Stimulated activated CD8-positive, alpha-beta memory T cell treated with anti-CD3 and anti-CD28 coated beads, Interleukin-7, amount 100 ng/mL, for 4 hours (primary cell): ENCODE data around the gene GSE1.
A peak's percentile ranks its signal among the peaks of the same experiment; 100 is the strongest.

ENCODE experiments used
- DNase-seq, 2 donors: peaks; one replicate each; pipeline ENCODE4 v3.0.0-alpha.2; 2020; ENCODE audit warnings: low read depth in 2 of 2

GSE1 gene

DNA sequence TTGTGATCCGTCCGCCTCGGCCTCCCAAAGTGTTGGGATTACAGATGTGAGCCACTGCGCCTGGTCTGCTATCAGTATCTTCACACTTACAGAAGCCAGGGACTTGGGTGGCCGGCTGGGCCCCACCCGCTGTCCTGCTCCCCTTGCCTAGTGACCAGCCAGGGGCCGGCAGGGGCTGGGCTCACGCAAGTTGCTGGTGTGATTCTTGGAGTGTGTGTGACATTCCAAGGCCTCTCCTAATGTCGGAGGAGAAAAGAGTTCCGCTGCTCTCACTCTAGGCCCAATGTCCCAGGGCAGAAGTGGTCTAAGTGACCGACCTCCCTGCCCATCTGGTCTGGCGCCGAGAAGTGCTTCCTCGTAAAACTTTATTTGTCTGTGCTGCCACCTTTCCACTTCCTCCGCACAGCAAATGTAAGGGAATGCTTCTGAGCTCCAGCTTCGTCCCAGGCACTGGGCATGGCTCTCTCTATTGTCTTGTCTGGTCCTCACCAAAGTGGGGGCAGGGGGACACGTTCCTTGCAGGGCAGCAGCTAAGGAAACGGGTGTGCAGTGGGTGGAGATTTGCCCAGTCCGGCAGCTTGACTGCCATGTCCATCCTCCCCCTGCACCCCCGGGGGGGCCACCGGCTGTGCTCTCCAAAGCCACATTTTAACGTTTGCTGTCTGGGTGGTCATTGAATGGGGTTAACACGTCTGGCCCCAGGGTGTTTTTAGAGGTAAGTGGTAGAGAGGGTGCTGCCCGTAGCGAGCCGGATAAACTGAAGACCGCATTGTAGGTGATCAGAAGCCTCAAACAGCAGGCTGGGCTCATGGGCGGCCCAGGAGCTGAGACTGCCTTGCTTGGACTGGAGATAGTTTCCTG lies 7.8 kb upstream of the GSE1 start:
- DNase-seq, result no peak

DNA sequence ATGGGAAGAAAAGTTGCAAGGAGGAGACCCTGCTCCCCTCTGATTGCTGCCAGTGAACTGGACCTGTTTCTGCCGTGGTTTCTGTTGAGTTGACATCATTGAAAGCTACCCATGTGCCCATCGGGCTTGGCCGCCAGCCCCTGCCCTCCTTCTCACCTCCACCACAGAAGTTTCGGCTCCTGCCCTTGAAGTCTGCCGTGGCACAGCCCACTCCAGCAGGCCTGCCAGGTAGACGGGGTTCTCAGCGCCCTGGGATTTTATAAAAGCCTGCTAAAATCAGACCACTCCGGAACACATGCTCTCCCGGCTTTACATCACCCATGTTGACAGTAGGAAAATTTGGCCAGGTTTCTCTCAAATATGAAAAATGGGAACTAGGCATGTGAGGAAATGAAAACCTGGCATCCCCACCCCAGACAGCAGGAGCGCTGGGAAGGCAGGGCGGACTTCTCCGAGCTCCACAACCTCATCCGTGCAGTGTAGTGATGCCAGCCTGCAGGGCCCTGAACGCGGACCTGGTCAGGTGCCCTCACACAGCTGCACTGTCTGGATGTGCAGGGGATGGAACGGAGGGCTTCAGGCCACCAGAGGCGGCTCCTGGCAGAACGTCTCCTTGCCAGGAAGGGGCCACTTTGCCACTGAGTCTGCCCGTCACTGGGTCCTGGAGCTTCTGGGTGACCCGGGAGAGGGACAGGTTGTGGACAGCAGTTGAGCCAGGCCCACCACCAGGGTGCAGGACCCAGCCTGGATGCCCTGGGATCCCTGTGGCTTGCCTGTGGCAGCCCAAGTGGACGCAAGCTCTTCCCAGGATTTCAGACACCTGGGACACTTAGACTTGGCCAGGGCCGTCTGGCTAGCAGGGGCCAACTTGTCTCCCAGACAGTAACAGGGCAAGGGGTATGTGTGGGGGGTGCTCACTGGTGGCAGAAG lies 6.9 kb upstream of the GSE1 start:
- no peak for DNase-seq

DNA sequence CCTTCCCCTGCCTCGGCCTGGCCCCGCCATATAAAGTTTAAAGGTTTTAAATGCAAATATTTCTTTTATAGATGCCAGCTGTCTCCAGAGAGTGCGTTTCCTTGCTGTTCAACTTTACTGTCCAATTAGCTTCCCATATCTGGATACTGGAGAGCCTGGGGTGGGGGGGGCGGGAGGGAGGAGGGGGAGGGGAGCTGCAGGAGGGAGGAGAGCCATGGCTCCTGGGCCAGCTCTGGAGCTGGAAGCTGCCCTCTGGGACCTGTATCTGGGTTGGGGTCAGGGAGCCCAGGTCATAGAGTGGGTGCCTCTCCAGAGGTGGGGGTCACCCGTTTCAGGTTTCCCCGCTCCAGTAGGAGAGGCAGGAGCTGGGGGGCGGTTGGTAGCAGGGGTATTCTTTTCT lies 6.2 kb upstream of the GSE1 start:
- no peak for DNase-seq

DNA sequence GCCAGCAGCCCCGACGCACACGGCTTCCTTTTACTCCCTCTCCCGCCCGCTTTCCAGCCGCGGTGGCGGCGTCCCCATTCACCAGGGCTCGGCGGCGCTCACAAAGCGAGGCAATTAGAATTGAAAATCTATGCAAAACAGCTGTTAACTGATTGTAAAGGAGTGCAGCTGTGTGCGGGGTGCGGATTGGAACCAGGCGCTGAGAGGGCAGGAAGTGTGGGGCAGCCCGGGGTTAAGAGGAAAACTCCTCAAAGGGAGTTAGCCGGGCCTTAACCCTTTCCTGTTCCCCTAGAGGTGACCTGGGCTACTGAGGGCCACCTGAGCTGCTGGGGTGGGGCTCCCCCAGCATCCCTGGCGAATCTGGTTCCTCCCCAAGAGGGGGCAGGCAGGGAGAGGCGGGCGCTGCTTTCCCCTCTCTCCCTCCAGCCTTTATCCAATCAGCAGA lies 5.8 kb upstream of the GSE1 start:
- DNase-seq, result no peak

DNA sequence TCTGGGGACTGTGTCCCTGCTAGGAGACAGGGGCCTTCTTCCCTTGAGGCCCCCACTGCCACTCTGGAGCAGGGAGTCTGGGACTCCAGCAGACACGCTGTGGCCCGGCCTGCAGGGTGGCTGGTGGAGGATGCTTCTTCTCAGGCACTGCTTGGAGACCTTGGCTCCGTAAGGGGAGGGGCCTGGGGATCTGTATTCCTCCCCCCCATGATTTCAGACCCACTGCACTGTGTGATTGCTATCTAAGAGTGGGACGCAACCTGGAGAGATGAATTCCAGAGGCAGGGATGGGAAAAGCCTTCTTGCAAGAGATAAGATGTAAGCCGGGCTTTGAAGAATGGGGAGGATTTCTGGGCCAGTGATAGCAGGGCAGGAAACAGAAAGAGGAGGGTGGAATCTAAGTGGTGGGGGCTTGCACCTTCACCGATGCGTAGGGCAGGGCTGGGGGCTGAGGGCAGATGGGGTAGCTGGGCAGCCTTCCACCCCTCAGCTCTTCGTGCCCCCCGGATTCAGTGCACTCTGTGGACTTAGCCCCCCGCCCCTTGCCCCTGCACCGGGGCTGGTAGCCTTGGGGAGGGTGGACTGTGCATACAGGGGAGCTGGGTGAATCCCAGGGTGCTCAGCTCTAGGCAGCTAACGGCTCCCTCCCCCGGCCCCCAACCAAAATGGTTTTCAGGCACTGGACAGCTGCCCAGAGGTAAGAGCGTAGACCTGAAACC lies 5.2 kb upstream of the GSE1 start:
- no peak for DNase-seq

DNA sequence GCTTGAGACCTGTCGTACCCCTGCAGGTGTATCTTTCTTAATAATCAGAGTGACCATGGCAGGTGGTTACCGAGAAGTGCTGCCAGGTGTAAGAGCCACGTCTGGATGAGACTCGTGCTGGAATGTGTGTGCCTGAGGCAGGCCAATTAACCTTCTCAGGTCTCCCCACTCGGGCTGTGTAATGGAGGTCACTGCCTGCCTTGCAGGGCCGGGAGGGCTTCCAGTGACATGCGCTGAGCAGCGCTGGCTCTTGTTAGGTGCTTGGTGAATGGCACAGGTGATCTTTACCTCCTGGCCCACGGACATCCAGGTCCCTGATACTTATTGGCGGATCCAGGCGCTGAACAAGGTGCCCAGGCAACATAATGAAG lies 4.6 kb upstream of the GSE1 start:
- no peak for DNase-seq

DNA sequence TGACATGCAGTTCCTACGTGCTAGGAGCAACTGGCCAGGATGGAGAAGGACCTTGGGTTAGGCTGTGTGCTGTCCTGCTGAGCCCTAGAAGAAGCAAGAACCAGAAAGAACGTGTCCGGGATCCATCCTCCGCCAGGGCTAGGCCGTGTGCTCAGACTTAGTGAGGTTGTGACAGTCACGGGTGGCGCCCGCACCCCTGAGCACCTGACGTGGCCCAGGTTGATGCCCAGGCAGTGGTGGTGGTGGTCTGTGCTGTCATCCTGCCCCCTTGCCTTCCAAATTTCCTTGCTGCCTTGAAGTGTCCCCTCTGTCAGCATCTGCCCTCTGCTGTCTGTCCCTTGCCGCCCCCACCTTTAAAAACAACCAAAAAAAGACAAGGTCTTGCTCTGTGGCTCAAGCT lies 4.2 kb upstream of the GSE1 start:
- no peak for DNase-seq

DNA sequence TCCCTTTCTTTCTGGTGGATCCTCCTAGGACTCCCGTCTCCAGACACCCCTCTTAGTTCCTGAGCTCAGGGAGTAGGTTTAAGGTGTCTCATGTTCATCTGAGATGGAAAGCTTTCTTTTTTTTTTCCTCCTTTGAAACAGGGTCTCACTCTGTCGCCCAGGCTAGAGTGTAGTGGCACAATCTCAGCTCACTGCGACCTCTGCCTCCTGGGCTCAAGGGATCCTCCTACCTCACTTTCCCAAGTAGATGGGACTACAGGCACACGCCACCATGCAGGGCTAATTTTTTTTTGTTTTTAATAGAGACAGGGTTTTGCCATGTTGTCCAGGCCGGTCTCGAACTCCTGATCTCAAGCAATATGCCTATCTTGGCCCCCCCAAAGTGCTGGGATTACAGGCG lies 3.6 kb upstream of the GSE1 start:
- DNase-seq, result no peak

DNA sequence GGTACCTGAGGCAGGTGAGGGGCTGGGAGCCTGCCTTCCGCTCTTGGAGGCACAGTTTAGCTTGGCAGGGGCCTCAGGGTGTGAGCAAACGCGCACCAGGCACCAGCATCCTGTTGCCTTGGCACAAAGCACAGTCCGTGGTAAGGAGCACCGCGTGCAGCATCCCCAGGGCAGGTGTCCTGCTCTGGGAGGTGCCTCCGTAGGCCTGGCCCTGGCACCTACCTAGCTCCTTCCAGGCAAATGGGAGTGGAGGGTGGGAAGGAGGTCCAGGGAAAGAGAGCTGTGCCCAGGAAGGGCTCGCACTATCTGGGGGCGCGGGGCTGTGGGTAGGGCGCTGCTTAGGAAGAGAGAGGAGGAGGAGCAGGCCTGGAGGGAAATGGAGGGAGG lies 3.1 kb upstream of the GSE1 start:
- no peak for DNase-seq

DNA sequence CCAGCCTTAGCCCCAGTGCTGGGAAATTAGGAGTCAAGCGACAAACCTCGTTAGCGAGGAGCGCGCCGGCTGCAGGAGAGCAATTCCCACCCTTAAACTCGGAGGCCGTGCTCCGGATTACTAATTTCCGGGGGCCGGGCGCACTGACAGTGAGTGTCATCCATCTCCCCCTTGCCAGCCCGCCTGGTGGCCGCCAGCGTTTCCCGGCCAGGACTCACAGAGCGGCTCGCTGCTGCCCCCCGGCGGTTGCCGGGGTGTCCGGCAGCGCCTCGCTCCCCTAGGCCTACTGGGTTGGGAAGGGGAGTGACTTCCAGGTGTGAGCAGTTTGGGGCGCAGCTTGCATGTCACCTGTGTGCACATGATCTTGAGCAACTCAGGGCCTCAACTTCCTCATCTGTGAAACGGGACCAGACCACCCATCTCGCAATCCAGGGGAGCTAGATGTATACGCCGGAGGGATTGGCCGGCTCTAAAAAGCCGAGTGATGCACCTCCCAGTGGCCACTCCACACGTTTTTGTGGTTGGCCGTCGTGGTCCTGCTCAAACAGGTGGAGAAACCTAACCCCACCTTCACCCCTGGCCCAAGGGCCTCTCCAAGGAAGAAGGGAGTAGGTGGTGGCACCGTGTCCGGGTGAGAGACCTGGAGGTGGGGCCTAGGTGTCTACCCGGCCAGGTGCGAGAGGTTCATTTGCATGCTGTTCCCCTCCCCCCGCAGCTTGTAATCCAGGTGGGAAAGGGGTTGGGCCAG lies 2.5 kb upstream of the GSE1 start:
- peak; percentile 77 to 85 for DNase-seq

DNA sequence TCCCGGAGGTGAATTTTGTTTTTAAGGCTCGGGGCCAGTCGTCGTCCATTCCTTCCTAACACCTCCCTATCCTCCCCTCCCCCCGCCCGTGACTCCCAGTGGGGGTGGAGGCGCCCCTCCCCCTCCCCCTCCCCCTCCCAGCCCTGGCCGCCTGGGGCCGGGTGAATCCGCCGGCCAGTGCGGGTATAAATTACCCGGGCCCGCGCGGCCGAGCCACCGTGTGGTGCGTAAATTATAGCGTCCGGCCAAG lies 2.0 kb upstream of the GSE1 start:
- no peak for DNase-seq

DNA sequence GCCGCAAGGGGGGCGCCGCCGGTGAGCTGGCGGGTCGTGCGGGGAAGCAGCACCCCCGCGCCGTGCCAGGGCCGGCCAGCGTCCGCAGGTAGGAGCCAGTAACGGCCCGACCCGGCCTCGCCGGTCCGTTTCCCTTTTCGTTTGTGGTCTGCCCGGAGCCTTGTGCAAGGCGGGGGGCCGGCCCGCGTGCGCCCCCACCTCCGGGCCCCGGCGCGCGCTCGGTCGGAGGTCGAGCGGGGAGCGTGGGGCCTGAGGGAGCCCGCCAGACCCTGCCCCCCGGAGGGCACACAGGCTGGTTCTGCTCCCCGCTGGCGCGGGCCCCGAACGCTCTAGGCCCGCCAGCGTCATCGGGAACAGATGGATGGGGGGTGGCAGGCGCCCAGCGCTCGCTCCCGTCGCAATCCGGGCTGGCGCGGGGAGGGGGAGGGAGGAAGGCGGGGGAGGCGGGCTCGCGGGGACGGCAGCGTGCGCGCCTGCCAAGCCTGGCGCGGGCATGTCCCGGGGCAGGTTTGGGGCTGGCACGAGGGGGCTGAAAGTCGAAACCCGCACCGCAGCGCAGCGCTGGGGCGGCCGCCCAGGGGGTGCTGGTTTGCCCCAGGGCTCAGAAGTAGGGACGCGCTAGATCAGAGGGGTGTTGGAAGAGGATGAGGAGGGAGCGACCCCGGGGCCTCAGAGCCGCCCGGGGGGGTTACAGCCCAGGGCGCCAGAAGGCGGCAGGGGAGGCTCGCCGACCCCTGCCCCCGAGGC lies 1.5 kb upstream of the GSE1 start:
- peak in 1 of 2 donors; percentile 55 for DNase-seq

DNA sequence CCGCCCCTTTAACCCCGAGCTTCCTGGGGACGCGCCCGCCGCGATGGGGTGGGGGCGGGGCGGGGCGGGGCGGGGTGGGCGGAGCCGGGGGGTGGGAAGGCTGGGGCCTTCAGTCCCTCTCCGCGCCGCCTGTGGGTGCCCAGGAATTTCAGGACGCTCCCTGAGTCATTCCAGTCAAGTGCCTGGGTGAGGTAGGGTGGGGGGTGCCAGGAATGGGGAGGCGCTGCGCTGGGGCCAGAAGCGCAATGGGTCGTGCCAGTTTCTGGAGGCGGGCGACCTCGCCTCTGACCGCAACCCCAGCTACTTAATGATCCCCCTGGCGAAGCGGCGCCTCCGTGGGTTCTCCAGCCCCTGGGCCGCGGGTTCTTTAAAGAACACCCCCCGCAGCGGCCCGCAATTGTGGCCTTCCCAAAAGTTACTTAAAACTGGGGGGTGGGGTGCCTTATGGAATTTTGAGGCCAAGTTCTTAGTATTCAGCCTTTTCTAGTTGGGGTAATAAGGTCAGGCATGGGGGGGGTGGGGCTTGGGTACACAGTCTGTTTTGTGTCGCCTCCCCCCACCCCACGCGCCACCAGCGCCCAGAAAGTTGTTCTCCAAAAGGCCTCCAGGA lies 826 bp upstream of the GSE1 start:
- no peak for DNase-seq

DNA sequence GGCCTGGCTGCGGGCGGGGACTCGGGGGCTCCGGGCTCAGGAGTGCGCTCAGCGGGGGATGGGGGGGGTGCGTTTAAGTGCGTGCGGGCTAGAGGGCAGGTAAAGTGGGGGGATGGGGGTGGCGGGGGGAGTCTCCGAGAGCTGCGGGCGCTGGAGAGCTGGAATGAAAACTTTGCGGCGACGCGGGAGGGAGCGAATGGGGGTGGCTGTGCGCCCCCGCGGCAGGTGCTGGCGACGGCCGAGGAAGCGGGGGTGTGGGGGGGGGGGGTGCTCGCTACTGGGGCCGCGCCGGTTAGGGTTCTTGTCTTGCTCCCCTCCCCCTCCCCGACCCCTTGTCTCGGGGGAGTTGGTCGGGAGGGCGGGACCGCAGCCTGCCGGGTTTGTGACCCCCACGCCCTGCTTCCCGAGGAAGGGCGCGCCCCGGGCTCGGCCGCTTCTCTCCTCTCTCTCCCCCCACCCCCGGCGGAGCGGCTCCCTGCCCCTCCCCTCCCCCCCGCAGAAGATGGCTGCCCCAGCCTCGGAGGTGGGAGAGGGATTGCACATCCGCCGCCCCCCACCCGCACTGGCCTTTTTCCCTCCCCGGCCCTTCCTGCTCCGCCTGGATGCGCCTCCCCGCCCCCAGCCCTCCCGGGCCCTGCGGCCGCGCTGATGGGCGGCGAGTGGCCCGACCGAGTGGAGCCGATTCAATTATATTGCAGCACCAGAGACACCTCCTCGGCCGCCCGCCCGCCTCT lies 649 bp downstream of the GSE1 start:
- peak in 1 of 2 donors; percentile 29 for DNase-seq

DNA sequence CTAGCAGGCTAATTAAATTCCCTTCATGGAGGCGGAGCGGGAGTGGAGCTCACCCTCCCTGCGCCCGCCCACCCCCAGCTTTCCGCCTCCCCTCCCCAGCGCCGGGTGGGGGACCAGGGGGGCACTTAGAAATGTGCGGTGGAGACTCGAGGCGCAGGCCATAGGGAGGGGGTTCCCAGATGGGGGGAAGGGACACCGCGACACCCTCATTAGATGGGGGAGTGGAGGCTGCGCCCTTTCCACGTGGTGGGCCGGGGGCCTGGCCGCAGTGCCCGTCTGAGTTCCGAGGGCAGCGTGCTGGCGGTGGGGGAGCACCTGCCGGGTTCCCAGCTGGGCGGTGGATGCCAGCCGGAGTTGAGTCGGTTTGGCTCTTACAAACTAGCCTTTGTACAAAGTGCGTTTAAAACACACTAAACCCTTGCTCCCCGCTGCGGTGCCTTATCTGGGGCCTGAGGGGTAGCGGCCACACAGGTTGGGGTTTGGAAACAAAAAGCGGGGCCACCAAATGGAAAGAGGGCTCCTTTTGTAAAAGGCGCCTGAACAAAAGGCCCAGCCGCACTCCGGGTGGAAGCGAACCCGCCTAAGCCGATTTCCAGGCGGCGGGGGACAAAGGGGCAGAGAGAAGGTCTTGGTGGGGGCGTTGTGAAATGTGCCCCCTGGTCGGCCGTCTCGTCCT lies 1.4 kb downstream of the GSE1 start:
- no peak for DNase-seq

DNA sequence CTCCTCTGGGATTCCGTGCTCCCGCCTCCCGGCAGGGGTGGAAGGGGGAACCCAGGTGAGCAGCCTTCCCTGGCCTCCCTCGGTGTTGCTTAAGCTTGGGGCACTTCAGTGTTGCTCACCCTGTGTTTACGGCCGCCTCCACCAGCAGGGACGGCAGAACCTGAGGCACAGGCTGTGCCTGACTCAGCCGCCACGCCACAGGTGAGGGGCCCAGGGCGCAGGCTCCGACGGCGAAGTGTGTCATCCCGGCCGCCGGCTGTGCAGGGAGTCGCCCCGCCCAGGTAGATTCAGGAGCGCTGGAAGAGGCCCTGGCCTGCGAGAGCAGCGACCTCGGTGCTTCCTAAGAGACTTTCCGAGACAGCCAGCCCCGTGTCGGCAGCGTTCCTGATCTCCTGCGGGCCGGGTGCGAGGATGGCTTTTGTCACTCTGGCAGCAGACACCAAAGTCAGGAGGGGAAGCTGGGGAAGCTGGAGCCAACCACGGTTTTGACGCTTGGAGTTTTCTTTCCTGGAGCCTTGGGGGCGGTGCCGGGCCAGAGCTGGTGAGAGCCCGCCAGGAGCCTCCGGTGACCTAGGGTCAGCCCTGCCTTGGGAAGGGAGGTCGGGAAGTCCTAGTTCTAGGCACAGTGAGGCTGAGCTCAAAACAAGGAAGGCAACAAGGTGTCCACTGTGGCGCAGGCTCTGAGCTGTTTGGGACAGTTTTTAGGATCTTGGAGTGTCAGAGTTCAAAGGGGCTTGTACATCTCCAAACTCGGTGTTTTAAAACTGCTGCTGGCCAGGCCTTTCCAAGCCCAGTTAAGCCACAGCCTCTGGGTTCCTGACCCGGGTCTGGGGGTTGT lies 2.1 kb downstream of the GSE1 start:
- DNase-seq, result peak; percentile 56 to 70

DNA sequence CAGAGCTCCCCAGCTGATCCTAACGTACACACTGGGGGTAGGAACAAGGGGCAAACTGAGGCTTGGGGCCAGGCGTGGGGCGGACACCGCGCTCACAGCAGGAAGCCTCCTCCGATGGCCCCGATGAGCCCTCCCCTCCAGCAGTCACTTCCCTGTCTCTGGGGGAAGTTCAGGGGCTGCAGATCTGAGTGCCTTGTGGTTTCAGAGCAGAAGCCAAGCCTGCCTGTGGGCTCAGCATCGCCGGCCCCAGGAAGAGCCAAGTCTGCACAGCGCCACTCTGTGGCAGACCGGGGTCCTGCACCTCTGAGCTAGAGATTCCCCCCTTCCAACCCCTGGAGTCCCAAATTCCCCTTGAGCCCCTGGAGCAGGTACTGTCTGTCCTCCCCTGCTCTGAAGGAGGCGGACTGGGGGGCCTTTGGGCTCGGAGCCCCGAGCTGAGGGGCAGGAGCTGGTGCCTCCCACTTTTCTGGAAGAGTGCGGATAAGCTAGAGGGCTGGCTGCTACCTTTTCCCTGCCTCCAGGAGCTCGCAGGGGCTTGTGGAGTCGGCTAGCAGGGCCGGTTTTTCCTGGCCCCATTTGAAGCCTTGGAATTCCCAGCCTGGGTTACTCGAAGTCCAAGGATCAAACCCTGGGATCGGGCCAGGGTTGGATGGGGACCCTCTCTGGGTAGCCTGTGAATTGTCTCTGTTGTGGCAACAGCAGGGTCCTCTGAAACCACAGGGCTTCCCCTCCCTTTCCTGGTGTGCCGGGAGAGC lies 2.9 kb downstream of the GSE1 start:
- peak; percentile 53 to 68 for DNase-seq
